ENCODE results near the gene CPNE8. TPM values are rescaled to one million over a fixed set of nuclear protein-coding genes. Genes with fewer than 3 reads are reported as not detected.

CPNE8 gene
- total RNA-seq, 1 donor from 2014 or later = 1.7 TPM

DNA sequence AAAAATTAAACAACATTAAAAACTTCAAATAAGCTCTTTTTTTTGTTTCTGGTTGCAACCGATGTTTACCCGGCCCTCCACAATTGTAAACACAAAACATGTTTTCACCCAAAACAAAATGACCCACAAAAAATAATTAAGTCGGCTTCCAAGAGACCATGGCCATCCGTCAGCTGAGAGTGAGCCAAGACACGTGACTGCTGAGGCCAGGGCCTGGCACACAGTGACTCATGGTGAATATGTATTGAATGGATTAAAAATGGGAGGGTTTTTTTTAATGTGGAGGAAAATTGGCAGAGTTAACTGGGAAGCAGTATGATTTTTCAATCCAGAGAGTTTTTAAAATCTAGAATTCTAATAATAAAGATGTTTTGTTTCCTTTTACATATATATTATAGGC is 13.8 kb upstream of the CPNE8 start:
- TF ChIP-seq, protein P1, sequence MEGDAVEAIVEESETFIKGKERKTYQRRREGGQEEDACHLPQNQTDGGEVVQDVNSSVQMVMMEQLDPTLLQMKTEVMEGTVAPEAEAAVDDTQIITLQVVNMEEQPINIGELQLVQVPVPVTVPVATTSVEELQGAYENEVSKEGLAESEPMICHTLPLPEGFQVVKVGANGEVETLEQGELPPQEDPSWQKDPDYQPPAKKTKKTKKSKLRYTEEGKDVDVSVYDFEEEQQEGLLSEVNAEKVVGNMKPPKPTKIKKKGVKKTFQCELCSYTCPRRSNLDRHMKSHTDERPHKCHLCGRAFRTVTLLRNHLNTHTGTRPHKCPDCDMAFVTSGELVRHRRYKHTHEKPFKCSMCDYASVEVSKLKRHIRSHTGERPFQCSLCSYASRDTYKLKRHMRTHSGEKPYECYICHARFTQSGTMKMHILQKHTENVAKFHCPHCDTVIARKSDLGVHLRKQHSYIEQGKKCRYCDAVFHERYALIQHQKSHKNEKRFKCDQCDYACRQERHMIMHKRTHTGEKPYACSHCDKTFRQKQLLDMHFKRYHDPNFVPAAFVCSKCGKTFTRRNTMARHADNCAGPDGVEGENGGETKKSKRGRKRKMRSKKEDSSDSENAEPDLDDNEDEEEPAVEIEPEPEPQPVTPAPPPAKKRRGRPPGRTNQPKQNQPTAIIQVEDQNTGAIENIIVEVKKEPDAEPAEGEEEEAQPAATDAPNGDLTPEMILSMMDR (IDR thresholded peaks at IDR 0.05; ENCODE audit: unreplicated experiment) = no peak
- Mint-ChIP-seq H3K36me3 (ENCODE audit: insufficient read depth) (no peaks in the 10 kb centered on the region), H3K9me3 (ENCODE audit: low read depth) (no peaks in the 10 kb centered on the region), H3K27ac (no peak overlapping the region), H3K27me3 (no peaks in the 10 kb centered on the region), H3K4me1 (ENCODE audit: low read depth) (no peaks in the 10 kb centered on the region), H3K4me3 (ENCODE audit: low read depth) (no peak overlapping the region)
- no peak for DNase-seq (ENCODE audit: low spot score, unreplicated experiment)

DNA sequence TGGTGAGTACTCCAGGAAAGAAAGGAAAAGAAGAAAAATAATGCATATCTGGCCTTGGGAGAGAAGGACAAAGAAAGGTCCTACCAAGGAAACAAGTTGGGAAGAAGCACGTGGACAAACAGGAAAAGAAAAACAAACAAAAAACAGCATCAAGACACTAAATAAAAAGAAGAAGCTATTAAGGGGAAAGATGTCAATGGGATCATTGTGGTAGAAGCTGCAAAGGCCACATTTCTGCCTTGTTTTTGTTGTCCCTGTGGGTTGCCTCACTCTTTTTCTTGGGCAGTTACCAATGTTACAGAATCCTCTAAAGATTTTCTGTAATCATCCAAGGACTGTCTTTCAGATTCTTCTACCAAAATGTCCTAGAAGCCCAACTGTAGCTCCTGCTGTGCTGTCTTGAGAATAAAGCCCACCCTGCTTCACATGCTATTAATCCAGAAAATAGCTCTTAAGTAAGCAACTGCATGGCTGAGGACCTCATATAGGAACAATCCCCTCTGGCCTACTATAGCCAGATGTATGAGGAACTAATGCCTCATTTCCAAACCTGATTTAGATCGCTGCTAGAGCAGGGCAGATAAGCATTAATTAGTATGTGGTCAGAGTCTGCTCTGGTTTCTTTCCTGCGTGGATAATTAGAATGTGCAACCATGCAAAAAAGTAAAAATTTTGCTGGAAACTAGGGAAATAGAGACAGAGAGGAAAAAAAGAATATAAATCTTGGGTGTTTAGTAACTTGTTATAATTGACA is 10.2 kb upstream of the CPNE8 start:
- no peak overlapping the region for H3K4me3 Mint-ChIP-seq (ENCODE audit: low read depth)
- H3K4me1 Mint-ChIP-seq (ENCODE audit: low read depth) = no peaks in the 10 kb centered on the region
- no peaks in the 10 kb centered on the region for H3K36me3 Mint-ChIP-seq (ENCODE audit: insufficient read depth)
- no peaks in the 10 kb centered on the region for H3K27me3 Mint-ChIP-seq
- H3K27ac Mint-ChIP-seq = no peak overlapping the region
- no peak for DNase-seq (ENCODE audit: low spot score, unreplicated experiment)
- no peaks in the 10 kb centered on the region for H3K9me3 Mint-ChIP-seq (ENCODE audit: low read depth)
- TF ChIP-seq, protein P1 (IDR thresholded peaks at IDR 0.05; ENCODE audit: unreplicated experiment) = no peak

DNA sequence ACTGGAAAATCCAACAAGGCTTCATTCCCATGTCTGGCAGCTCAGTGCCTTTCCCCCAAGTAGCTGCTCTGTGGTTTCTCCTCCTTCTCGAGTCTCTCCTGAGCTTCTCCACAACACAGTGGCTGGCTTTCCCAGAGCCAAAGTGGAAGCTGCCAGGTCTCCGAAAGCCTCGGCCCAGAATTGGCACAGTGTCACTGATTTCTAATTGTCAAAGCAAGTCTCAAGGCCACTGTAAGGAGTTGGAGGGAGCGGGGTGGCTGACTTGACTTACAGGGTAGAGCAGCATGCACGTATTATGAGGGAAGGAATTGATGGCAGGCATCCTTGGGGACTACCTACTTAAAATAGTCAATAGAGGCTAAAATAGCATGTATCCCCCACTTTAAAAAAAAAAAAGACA is 6.7 kb upstream of the CPNE8 start:
- no peaks in the 10 kb centered on the region for H3K9me3 Mint-ChIP-seq (ENCODE audit: low read depth)
- H3K4me3 Mint-ChIP-seq (ENCODE audit: low read depth) = no peak overlapping the region
- H3K4me1 Mint-ChIP-seq (ENCODE audit: low read depth) = peaks cover 3% of the 10 kb centered on the region
- H3K36me3 Mint-ChIP-seq (ENCODE audit: insufficient read depth) = no peaks in the 10 kb centered on the region
- peaks cover 2% of the 10 kb centered on the region for H3K27me3 Mint-ChIP-seq
- H3K27ac Mint-ChIP-seq = no peak overlapping the region
- TF ChIP-seq, protein P1 (IDR thresholded peaks at IDR 0.05; ENCODE audit: unreplicated experiment) = no peak
- no peak for DNase-seq (ENCODE audit: low spot score, unreplicated experiment)

DNA sequence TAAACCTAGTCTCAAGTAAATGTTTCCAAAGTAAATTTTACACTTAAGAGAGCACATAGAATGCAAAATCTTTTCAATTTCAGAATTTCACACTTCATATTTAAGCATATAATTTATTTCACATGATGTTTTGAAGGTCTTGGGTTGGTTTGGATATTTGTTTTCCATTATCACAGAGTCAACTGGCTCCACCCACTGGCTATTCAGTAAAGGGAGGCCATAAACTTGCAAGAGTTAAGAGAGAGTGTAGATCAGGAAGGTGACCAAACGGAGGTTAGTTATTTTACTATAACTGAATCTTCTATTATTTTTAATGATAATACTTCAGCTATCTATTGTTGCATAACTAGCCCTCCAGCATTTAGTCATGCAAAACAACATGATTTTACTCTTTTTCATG is 6.2 kb upstream of the CPNE8 start:
- TF ChIP-seq, protein P1 (IDR thresholded peaks at IDR 0.05; ENCODE audit: unreplicated experiment) = no peak
- no peak overlapping the region for H3K27ac Mint-ChIP-seq
- DNase-seq (ENCODE audit: low spot score, unreplicated experiment) = no peak
- H3K9me3 Mint-ChIP-seq (ENCODE audit: low read depth) = no peaks in the 10 kb centered on the region
- peaks cover 5% of the 10 kb centered on the region for H3K27me3 Mint-ChIP-seq
- H3K36me3 Mint-ChIP-seq (ENCODE audit: insufficient read depth) = no peaks in the 10 kb centered on the region
- peaks cover 6% of the 10 kb centered on the region for H3K4me1 Mint-ChIP-seq (ENCODE audit: low read depth)
- H3K4me3 Mint-ChIP-seq (ENCODE audit: low read depth) = no peak overlapping the region

DNA sequence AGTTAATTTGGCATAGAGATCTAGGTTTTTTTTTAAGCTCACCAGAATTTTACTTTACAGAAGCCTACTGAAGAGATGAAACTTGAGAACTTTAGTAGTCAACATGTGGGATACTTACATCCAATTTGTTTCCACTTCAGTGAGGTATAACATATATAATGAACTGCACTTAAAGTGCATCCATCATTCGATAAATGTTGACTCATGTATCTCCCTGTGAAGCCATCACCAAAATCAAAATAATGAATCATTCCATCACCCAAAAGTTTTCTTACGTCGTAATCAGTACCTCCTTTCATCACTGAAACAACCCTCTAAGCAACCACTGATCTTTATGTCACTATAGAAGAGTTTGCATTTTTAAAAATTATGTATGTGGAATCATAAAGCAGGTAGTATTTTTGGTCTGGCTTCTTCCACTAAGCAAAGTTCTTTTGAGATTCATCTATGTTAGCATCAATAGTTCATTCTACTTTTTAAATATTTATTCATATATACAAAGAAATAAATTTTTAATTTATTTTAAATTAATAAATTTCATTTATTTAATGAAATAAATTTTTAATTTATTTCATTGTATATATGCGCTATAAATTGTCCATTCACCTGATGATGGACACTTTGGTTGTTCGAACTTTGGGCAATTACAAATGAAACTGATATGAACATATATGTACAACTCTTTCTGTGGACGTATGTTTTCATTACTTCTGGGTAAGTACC is 2.0 kb upstream of the CPNE8 start:
- Mint-ChIP-seq H3K4me3 (ENCODE audit: low read depth) (peak overlapping the region; percentile 87), H3K4me1 (ENCODE audit: low read depth) (peaks cover 16% of the 10 kb centered on the region), H3K27me3 (peaks cover 24% of the 10 kb centered on the region), H3K27ac (peak overlapping the region; percentile 90), H3K9me3 (ENCODE audit: low read depth) (no peaks in the 10 kb centered on the region), H3K36me3 (ENCODE audit: insufficient read depth) (no peaks in the 10 kb centered on the region)
- TF ChIP-seq, protein P1 (IDR thresholded peaks at IDR 0.05; ENCODE audit: unreplicated experiment) = no peak
- no peak for DNase-seq (ENCODE audit: low spot score, unreplicated experiment)

All from progenitor cell of endocrine pancreas (in vitro differentiated cells).